ENCODE results near the gene ADCYAP1. TPM values are rescaled to one million over a fixed set of nuclear protein-coding genes. Genes with fewer than 3 reads are reported as not detected.

ADCYAP1 gene
- total RNA-seq, 1 donor from 2014 or later, result 1.5 TPM

GRCh38 chr18:907115-907884 is 2.6 kb downstream of the ADCYAP1 start:
- Histone ChIP-seq H3K4me1 (peaks cover 28% of the 10 kb centered on the region), H3K36me3 (no peaks in the 10 kb centered on the region), H3K27me3 (peaks cover 94% of the 10 kb centered on the region), H3K4me3 (peak overlapping the region; percentile 48), H3K27ac (no peak overlapping the region), H3K9me3 (no peaks in the 10 kb centered on the region)
- intact Hi-C loops (cut with DNase I), result no loop called here
- peak; percentile 61 for DNase-seq
- TF ChIP-seq CTCF (IDR thresholded peaks at IDR 0.05), result no peak
- ATAC-seq, result peak; percentile 70

- no peaks in the 10 kb centered on the region for H3K9me3 ChIP-seq
- ATAC-seq, result peak; percentile 14
- H3K4me1 ChIP-seq, result peaks cover 28% of the 10 kb centered on the region
- peaks cover 95% of the 10 kb centered on the region for H3K27me3 ChIP-seq
- H3K27ac ChIP-seq, result no peak overlapping the region
- no peak for TF ChIP-seq CTCF (IDR thresholded peaks at IDR 0.05)
- DNase-seq, result no peak
- intact Hi-C loops (cut with DNase I), result no loop called here
- no peaks in the 10 kb centered on the region for H3K36me3 ChIP-seq
- H3K4me3 ChIP-seq, result peak overlapping the region; percentile 48
Measured at GRCh38 chr18:907885-908757, 3.5 kb downstream of the ADCYAP1 start.

GRCh38 chr18:908758-909724 is 4.4 kb downstream of the ADCYAP1 start:
- no peaks in the 10 kb centered on the region for H3K9me3 ChIP-seq
- peaks cover 91% of the 10 kb centered on the region for H3K27me3 ChIP-seq
- H3K4me1 ChIP-seq, result peaks cover 28% of the 10 kb centered on the region
- DNase-seq (no peak), ATAC-seq (no peak)
- peak overlapping the region; percentile 48 for H3K4me3 ChIP-seq
- TF ChIP-seq CTCF (IDR thresholded peaks at IDR 0.05), result no peak
- intact Hi-C loops (cut with DNase I), result no loop called here
- H3K27ac ChIP-seq, result no peak overlapping the region
- H3K36me3 ChIP-seq, result no peaks in the 10 kb centered on the region

GRCh38 chr18:910247-910646 is 5.6 kb downstream of the ADCYAP1 start:
- peaks cover 79% of the 10 kb centered on the region for H3K27me3 ChIP-seq
- no peaks in the 10 kb centered on the region for H3K9me3 ChIP-seq
- H3K27ac ChIP-seq, result no peak overlapping the region
- peaks cover 28% of the 10 kb centered on the region for H3K4me1 ChIP-seq
- TF ChIP-seq CTCF (IDR thresholded peaks at IDR 0.05), result no peak
- no peak for DNase-seq
- intact Hi-C loops (cut with DNase I), result no loop called here
- ATAC-seq, result no peak
- H3K36me3 ChIP-seq, result no peaks in the 10 kb centered on the region
- no peak overlapping the region for H3K4me3 ChIP-seq

- H3K4me1 ChIP-seq, result peaks cover 28% of the 10 kb centered on the region
- H3K9me3 ChIP-seq, result no peaks in the 10 kb centered on the region
- no peaks in the 10 kb centered on the region for H3K36me3 ChIP-seq
- ATAC-seq (no peak), DNase-seq (no peak)
- intact Hi-C loops (cut with DNase I), result no loop called here
- H3K27ac ChIP-seq, result no peak overlapping the region
- no peak for TF ChIP-seq CTCF (IDR thresholded peaks at IDR 0.05)
- peaks cover 72% of the 10 kb centered on the region for H3K27me3 ChIP-seq
- H3K4me3 ChIP-seq, result no peak overlapping the region
Measured at GRCh38 chr18:911025-911424, 6.4 kb downstream of the ADCYAP1 start.

Data from upper lobe of right lung (tissue), 1 donor.